B cell (primary cell): ENCODE results near the gene NRXN2. TPM values are rescaled to one million over a fixed set of nuclear protein-coding genes. Genes with fewer than 3 reads are reported as not detected.

ENCODE experiments used
- ATAC-seq: fragments of 200-7000 bp; cut with Tn5 transposase; one replicate; pipeline ENCODE4 v1.10.0; 2021; ENCODE audit warnings: low read depth, mild to moderate bottlenecking, moderate number of reproducible peaks, moderate library complexity
- CTCF ChIA-PET: fragments of 350-600 bp; sonication (Branson Sonifier 250); formaldehyde crosslinking; loops from one replicate; lab custom pipeline; 2021; ENCODE audit warnings: antibody characterized with exemption, inconsistent platforms; lab: Charles Lee
- POLR2A ChIA-PET: fragments of 350-600 bp; sonication (Branson Sonifier 250); formaldehyde crosslinking; loops from one replicate; lab custom pipeline; 2021; ENCODE audit warnings: antibody characterized with exemption; lab: Charles Lee
- DNase-seq: peaks from one replicate; pipeline ENCODE4 v3.0.0; 2013
- H2AFZ ChIP-seq: 2 replicates; pipeline ENCODE4 v1.6.1; 2012; ENCODE audit warnings: mild to moderate bottlenecking, low read depth, low read length; ENCODE audit not compliant: insufficient read depth, poor library complexity, severe bottlenecking
- H3K27ac ChIP-seq, 2 donors: 1 replicate in 1 of 2; 2 replicates in 1 of 2; pipeline ENCODE4 v1.5.1; 2012 to 2013; ENCODE audit warnings: low read length in 2 of 2, mild to moderate bottlenecking in 2 of 2, moderate library complexity in 1 of 2
- H3K27me3 ChIP-seq, 4 experiments: fragments of 200-600 bp in 1 of 4; sonication (generic) in 1 of 4; replicated peaks in 1 of 4; 1 replicate in 2 of 4; 2 replicates in 2 of 4; pipeline versions ENCODE4 v1.6.1 to v1.7.0; 2013 to 2016; ENCODE audit warnings: low read length in 3 of 4, mild to moderate bottlenecking in 2 of 4, mixed read lengths in 1 of 4, moderate library complexity in 1 of 4; ENCODE audit not compliant: insufficient read depth in 4 of 4, control insufficient read depth in 3 of 4; ENCODE audit errors: control extremely low read depth in 1 of 4
- H3K36me3 ChIP-seq, 2 experiments: replicated peaks in 1 of 2; 1 replicate in 1 of 2; 2 replicates in 1 of 2; pipeline versions ENCODE4 v1.6.1 to v1.7.1; 2013; ENCODE audit warnings: low read length in 1 of 2; ENCODE audit not compliant: insufficient read depth in 2 of 2, control insufficient read depth in 1 of 2; ENCODE audit errors: control extremely low read depth in 1 of 2, extremely low read depth in 1 of 2
- H3K4me1 ChIP-seq, 2 donors: fragments of 200-600 bp in 1 of 2; sonication (generic) in 1 of 2; 1 replicate in 1 of 2; 2 replicates in 1 of 2; pipeline versions ENCODE4 v1.5.1 to v1.6.1; 2013 to 2017; ENCODE audit warnings: low read length in 2 of 2; ENCODE audit not compliant: control insufficient read depth in 2 of 2, insufficient read depth in 2 of 2
- H3K4me2 ChIP-seq: replicated peaks from 2 replicates; pipeline ENCODE3; 2012; ENCODE audit warnings: mild to moderate bottlenecking, low read depth, low read length; ENCODE audit not compliant: poor library complexity, severe bottlenecking
- H3K4me3 ChIP-seq, 5 experiments: fragments of 200-600 bp in 1 of 5; sonication (generic) in 1 of 5; 1 replicate in 3 of 5; 2 replicates in 2 of 5; pipeline versions ENCODE4 v1.5.1 to v1.7.0; 2011 to 2016; ENCODE audit warnings: low read length in 4 of 5, mild to moderate bottlenecking in 4 of 5, low read depth in 2 of 5, control low read depth in 1 of 5, moderate library complexity in 1 of 5; ENCODE audit not compliant: insufficient read depth in 1 of 5; ENCODE audit errors: control extremely low read depth in 1 of 5, extremely low read depth in 1 of 5
- H3K79me2 ChIP-seq: fragments of 200-600 bp; sonication (generic); one replicate; pipeline ENCODE4 v1.6.0; 2016; ENCODE audit warnings: low read length; ENCODE audit not compliant: control insufficient read depth, insufficient read depth
- H3K9ac ChIP-seq: fragments of 200-600 bp; sonication (generic); 2 replicates; pipeline ENCODE4 v1.6.1; 2017; ENCODE audit warnings: mild to moderate bottlenecking, low read length, moderate library complexity
- H3K9me3 ChIP-seq, 3 donors: one replicate each; pipeline versions ENCODE4 v1.6.1 to v1.7.1; 2013; ENCODE audit warnings: low read length in 2 of 3; ENCODE audit not compliant: control insufficient read depth in 2 of 3, insufficient read depth in 1 of 3; ENCODE audit errors: control extremely low read depth in 1 of 3
- H4K20me1 ChIP-seq: 2 replicates; pipeline ENCODE4 v1.6.0; 2012; ENCODE audit warnings: mild to moderate bottlenecking, low read length; ENCODE audit not compliant: insufficient read depth, control insufficient read depth, poor library complexity, severe bottlenecking
- H3K27ac Mint-ChIP-seq: one replicate; pipeline ENCODE4 v1.8.0; 2021; ENCODE audit warnings: mixed read lengths
- H3K27me3 Mint-ChIP-seq: one replicate; pipeline ENCODE4 v1.8.0; 2021; ENCODE audit warnings: mixed read lengths
- H3K4me1 Mint-ChIP-seq: one replicate; pipeline ENCODE4 v1.8.0; 2021; ENCODE audit warnings: mixed read lengths
- H3K4me3 Mint-ChIP-seq: one replicate; pipeline ENCODE4 v1.8.0; 2021; ENCODE audit warnings: mixed read lengths
- H3K9me3 Mint-ChIP-seq: one replicate; pipeline ENCODE4 v1.8.0; 2022; ENCODE audit warnings: mixed read lengths; ENCODE audit not compliant: insufficient read depth
- CTCF ChIP-seq: fragments of 200-600 bp; IDR thresholded peaks from one replicate; pipeline ENCODE4 v1.8.0; 2022; ENCODE audit warnings: antibody characterized with exemption, mild to moderate bottlenecking
- EZH2 ChIP-seq: IDR thresholded peaks from 2 replicates; pipeline ENCODE4 v1.6.1; 2012; ENCODE audit warnings: borderline replicate concordance, low read depth, mild to moderate bottlenecking, moderate library complexity, low read length; ENCODE audit not compliant: insufficient read depth, poor library complexity, severe bottlenecking
- WGBS: methylation state at CpG from one replicate; pipeline ENCODE4 v1.1.5; 2013; ENCODE audit warnings: missing lambda C conversion rate; ENCODE audit not compliant: insufficient coverage; 5-methylcytosine and 5-hydroxymethylcytosine counted together
- intact Hi-C: fragments of 100-400 bp; cut with micrococcal nuclease; formaldehyde crosslinking; loops from one replicate; pipeline ENCODE4 v1.10.0; 2022
- polyA plus RNA-seq: library from polyadenylated mRNA; depleted of rRNA; stranded (reverse); fragments of >200 nt; gene quantifications from 2 replicates; pipeline ENCODE4 v1.2.3, GENCODE V29; 2012
- total RNA-seq, 2 donors: library from RNA; stranded (reverse); fragments of 120-200 nt in 1 of 2; gene quantifications; 1 replicate in 1 of 2; 2 replicates in 1 of 2; pipeline versions ENCODE4 v1.2.3 to v1.2.4, GENCODE V29; 2013 to 2022

Gene NRXN2
- total and polyA plus RNA-seq, 2 donors (not counting 1 experiment from before 2014, with no cell fraction given), result 0.01 to 0.52 TPM

GRCh38 chr11:64736654-64737053 is 13.7 kb upstream of the NRXN2 start:
- Histone ChIP-seq H3K27ac (peak overlapping the region in 1 of 2 donors; percentile 39), H3K4me3 (no peak overlapping the region), H3K4me2 (no peak overlapping the region), H2AFZ (no peak overlapping the region), H3K9me3 (no peaks in the 10 kb centered on the region), H4K20me1 (peaks cover 97% of the 10 kb centered on the region), H3K27me3 (no peaks in the 10 kb centered on the region), H3K9ac (no peak overlapping the region), H3K4me1 (peaks cover 6 to 14% of the 10 kb centered on the region in 2 donors), H3K36me3 (peaks cover 2 to 90% of the 10 kb centered on the region in 2 experiments), H3K79me2 (peaks cover 59% of the 10 kb centered on the region)
- CTCF ChIA-PET, result interaction anchor here (1.4 kb wide), 1 partner anchor 48 kb away, joined by 4 read pairs; no protein-coding TSS in a partner anchor
- H3K9me3 Mint-ChIP-seq, result no peaks in the 10 kb centered on the region
- no peak overlapping the region for H3K4me3 Mint-ChIP-seq
- peaks cover 40% of the 10 kb centered on the region for H3K4me1 Mint-ChIP-seq
- intact Hi-C loops, result no loop called here
- H3K27ac Mint-ChIP-seq, result no peak overlapping the region
- DNase-seq (no peak), ATAC-seq (no peak)
- H3K27me3 Mint-ChIP-seq, result no peaks in the 10 kb centered on the region
- POLR2A ChIA-PET, result interaction anchor here (0.6 kb wide), 1 partner anchor 28 kb away, joined by 7 read pairs; no protein-coding TSS in a partner anchor
- TF ChIP-seq EZH2 (no peak), CTCF (no peak)
- 98% methylated on average over 9 of the region's 15 CpGs for WGBS

DNA sequence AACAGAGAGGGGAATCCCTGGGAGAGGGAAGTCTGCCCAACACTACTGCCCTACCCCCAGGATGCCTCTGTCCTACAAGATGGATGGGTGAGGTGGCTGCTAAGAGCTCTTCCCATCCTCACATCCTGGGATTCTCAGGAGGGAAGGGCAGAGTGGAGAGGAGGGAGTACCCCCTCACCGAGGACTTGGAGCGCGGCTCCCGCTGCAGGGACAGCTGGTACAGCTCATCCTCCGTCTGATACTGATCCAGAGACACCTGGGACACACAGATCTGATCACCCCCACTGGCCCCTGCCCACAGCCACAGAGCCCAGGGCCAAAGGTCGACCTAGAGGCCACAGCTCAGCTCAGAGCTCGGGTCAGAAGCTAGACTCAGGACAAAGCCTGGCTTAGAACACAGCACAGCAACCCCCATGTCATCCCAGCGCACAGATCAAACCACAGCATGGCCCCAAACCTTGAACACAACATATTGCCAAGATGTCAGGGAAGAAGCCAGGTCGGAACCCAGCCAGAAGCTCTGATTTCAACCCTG is 12.8 kb upstream of the NRXN2 start:
- TF ChIP-seq EZH2, result no peak
- no peak for TF ChIP-seq CTCF
- H3K36me3 ChIP-seq, result peaks cover 2 to 89% of the 10 kb centered on the region in 2 experiments
- no peaks in the 10 kb centered on the region for H3K27me3 ChIP-seq
- no peak overlapping the region for H3K27ac ChIP-seq
- Mint-ChIP-seq H3K4me3 (no peak overlapping the region), H3K9me3 (no peaks in the 10 kb centered on the region), H3K27me3 (no peaks in the 10 kb centered on the region), H3K27ac (peak overlapping the region; percentile 56), H3K4me1 (peaks cover 32% of the 10 kb centered on the region)
- no peak overlapping the region for H3K9ac ChIP-seq
- no peak overlapping the region for H2AFZ ChIP-seq
- no peak for ATAC-seq
- intact Hi-C loops, result no loop called here
- no peak overlapping the region for H3K4me3 ChIP-seq
- H3K4me2 ChIP-seq, result no peak overlapping the region
- peaks cover 52% of the 10 kb centered on the region for H3K79me2 ChIP-seq
- peaks cover 96% of the 10 kb centered on the region for H4K20me1 ChIP-seq
- peaks cover 0 to 5% of the 10 kb centered on the region in 2 donors for H3K4me1 ChIP-seq
- no peak for DNase-seq
- H3K9me3 ChIP-seq, result no peaks in the 10 kb centered on the region
- CTCF ChIA-PET, result interaction anchor here (0.5 to 1.4 kb wide), 4 partner anchors 9 to 48 kb away, joined by 3 to 5 read pairs (median 4); partner anchors contain the start of gene RASGRP2
- 97% methylated on average over 9 of the region's 9 CpGs for WGBS
- POLR2A ChIA-PET, result interaction anchor here (0.6 kb wide), 1 partner anchor 652 kb away, joined by 7 read pairs; no protein-coding TSS in a partner anchor
